Measurements from ENCODE around the gene ZNF467.

- no peak for TF ChIP-seq POLR2A (IDR thresholded peaks at IDR 0.05)
- TF ChIP-seq POLR2AphosphoS5 (IDR thresholded peaks at IDR 0.05): no peak
- TF ChIP-seq EP300 (IDR thresholded peaks at IDR 0.05): no peak
These were observed 58.4 kb downstream of the ZNF467 start for GRCh38 chr7:149714910-149715471.
